Stomach (tissue), 9 donors: Measurements from ENCODE around the gene RGL2. TPM values are rescaled to one million over a fixed set of nuclear protein-coding genes. Genes with fewer than 3 reads are reported as not detected.

Source experiments
- DNase-seq, 2 donors: peaks; one replicate each; pipeline versions ENCODE4 v3.0.0 to v3.0.0-alpha.2; 2013 to 2019
- H3K27ac ChIP-seq, 5 donors: fragments of 200-600 bp in 4 of 5; sonication (generic) in 4 of 5; one replicate each; pipeline ENCODE4 v1.5.1; 2013 to 2019; ENCODE audit warnings: mild to moderate bottlenecking in 1 of 5, moderate library complexity in 1 of 5
- H3K27me3 ChIP-seq, 3 donors: fragments of 200-600 bp; sonication (generic); one replicate each; pipeline ENCODE4 v1.5.1; 2017 to 2019; ENCODE audit warnings: mixed run types in 1 of 3
- H3K36me3 ChIP-seq, 4 donors: fragments of 200-600 bp; sonication (generic); 1 replicate in 3 of 4; 2 replicates in 1 of 4; pipeline ENCODE4 v1.5.1; 2016 to 2019
- H3K4me1 ChIP-seq, 4 donors: fragments of 200-600 bp; sonication (generic); one replicate each; pipeline ENCODE4 v1.5.1; 2016 to 2019
- H3K4me3 ChIP-seq, 4 donors: fragments of 200-600 bp; sonication (generic) in 3 of 4; one replicate each; pipeline ENCODE4 v1.5.1; 2016 to 2019; ENCODE audit warnings: mild to moderate bottlenecking in 1 of 4
- H3K9me3 ChIP-seq, 4 donors: fragments of 200-600 bp; sonication (generic); one replicate each; pipeline ENCODE4 v1.5.1; 2016 to 2019
- CTCF ChIP-seq, 7 experiments: fragments of 450-650 bp in 4 of 7; fragments of 200-600 bp in 3 of 7; sonication (generic) in 3 of 7; IDR thresholded peaks; one replicate each; pipeline ENCODE4 v1.5.1; 2016 to 2019; ENCODE audit warnings: antibody characterized with exemption in 7 of 7, control low read depth in 2 of 7, mild to moderate bottlenecking in 1 of 7
- EP300 ChIP-seq: sonication (generic); formaldehyde crosslinking; IDR thresholded peaks from one replicate; pipeline ENCODE4 v1.6.1; 2017; ENCODE audit warnings: antibody characterized with exemption
- POLR2A ChIP-seq, 4 donors: fragments of 450-650 bp; IDR thresholded peaks; one replicate each; pipeline ENCODE4 v1.6.1; 2016; ENCODE audit warnings: antibody characterized with exemption in 4 of 4, control low read depth in 2 of 4, mild to moderate bottlenecking in 1 of 4, moderate library complexity in 1 of 4
- POLR2AphosphoS5 ChIP-seq, 3 donors: sonication (generic); formaldehyde crosslinking; IDR thresholded peaks; one replicate each; pipeline ENCODE4 v1.6.1; 2016; ENCODE audit warnings: antibody characterized with exemption in 3 of 3
- WGBS, 5 donors: extraction: QIAGEN DNeasy Blood & Tissue Kit in 3 of 5; methylation state at CpG; one replicate each; pipeline versions ENCODE4 v1.1.5 to v1.1.7; 2013 to 2018; 5-methylcytosine and 5-hydroxymethylcytosine counted together
- intact Hi-C: fragments of 100-400 bp; cut with DNase I; formaldehyde crosslinking; loops from one replicate; pipeline ENCODE4 v1.15.1; 2023; ENCODE audit warnings: low total_unique reads
- polyA plus RNA-seq, 3 donors: library from polyadenylated mRNA; stranded (reverse); fragments of 200-250 nt; gene quantifications; one replicate each; pipeline ENCODE4 v1.2.3, GENCODE V29; 2013
- total RNA-seq, 5 donors: library from RNA; depleted of rRNA; stranded (reverse); fragments of >200 nt; gene quantifications; one replicate each; pipeline versions ENCODE4 v1.1.0 to v1.2.3, GENCODE V29; 2014 to 2016
- donor health status: healthy with polysubstance abuse.
- donor health status: Bipolar disorder and iron deficiency.
- donor health status: healthy.

The RGL2 gene
- total and polyA plus RNA-seq, 8 donors, result 10.4 to 112 (median 48.5) TPM

GRCh38 chr6:33317419-33317668 lies 18.6 kb upstream of the RGL2 start:
- Histone ChIP-seq H3K36me3 (peaks cover 27 to 45% (median 40%) of the 10 kb centered on the region in 4 donors), H3K27ac (peak overlapping the region; percentile 80 to 97 (median 89)), H3K9me3 (no peaks in the 10 kb centered on the region), H3K4me3 (peak overlapping the region; percentile 47 to 58 (median 53)), H3K4me1 (peaks cover 48 to 81% (median 80%) of the 10 kb centered on the region in 4 donors), H3K27me3 (no peaks in the 10 kb centered on the region)
- no peak for DNase-seq
- TF ChIP-seq POLR2A (IDR thresholded peaks at IDR 0.05), result no peak
- no peak for TF ChIP-seq EP300
- no peak for TF ChIP-seq CTCF (IDR thresholded peaks at IDR 0.05)
- no peak for TF ChIP-seq POLR2AphosphoS5 (IDR thresholded peaks at IDR 0.05)
- 1 to 4% (median 1%) methylated on average over 6 to 27 of the region's 27 CpGs for WGBS, 5 donors
- intact Hi-C loops, result no loop called here

GRCh38 chr6:33316603-33317418 lies 18.1 kb upstream of the RGL2 start:
- Histone ChIP-seq H3K4me3 (peak overlapping the region; percentile 47 to 58 (median 53)), H3K27me3 (no peaks in the 10 kb centered on the region), H3K27ac (peak overlapping the region; percentile 22 to 97 (median 89)), H3K36me3 (peaks cover 27 to 45% (median 40%) of the 10 kb centered on the region in 4 donors), H3K4me1 (peaks cover 50 to 82% (median 80%) of the 10 kb centered on the region in 4 donors), H3K9me3 (no peaks in the 10 kb centered on the region)
- TF ChIP-seq POLR2A (IDR thresholded peaks at IDR 0.05) (no peak), CTCF (IDR thresholded peaks at IDR 0.05) (no peak), EP300 (no peak), POLR2AphosphoS5 (IDR thresholded peaks at IDR 0.05) (no peak)
- 74 to 79% (median 76%) methylated on average over 19 of the region's 19 CpGs for WGBS, 5 donors
- intact Hi-C loops, result no loop called here
- DNase-seq, result peak in 1 of 2 donors; percentile 42

GRCh38 chr6:33315793-33316602 lies 17.3 kb upstream of the RGL2 start:
- WGBS, 5 donors, result 89 to 92% (median 91%) methylated on average over 15 to 17 of the region's 17 CpGs
- no peak for DNase-seq
- Histone ChIP-seq H3K4me1 (peaks cover 46 to 82% (median 80%) of the 10 kb centered on the region in 4 donors), H3K36me3 (peaks cover 27 to 46% (median 41%) of the 10 kb centered on the region in 4 donors), H3K9me3 (no peaks in the 10 kb centered on the region), H3K27me3 (no peaks in the 10 kb centered on the region), H3K4me3 (no peak overlapping the region), H3K27ac (peak overlapping the region in 3 of 5 donors; percentile 97)
- TF ChIP-seq EP300 (no peak), POLR2AphosphoS5 (IDR thresholded peaks at IDR 0.05) (no peak), CTCF (IDR thresholded peaks at IDR 0.05) (no peak), POLR2A (IDR thresholded peaks at IDR 0.05) (no peak)
- intact Hi-C loops, result no loop called here

- TF ChIP-seq CTCF (IDR thresholded peaks at IDR 0.05) (no peak), POLR2AphosphoS5 (IDR thresholded peaks at IDR 0.05) (peak in 1 of 3 donors; percentile 44)
- peaks cover 25 to 46% (median 41%) of the 10 kb centered on the region in 4 donors for H3K36me3 ChIP-seq
- peaks cover 37 to 82% (median 76%) of the 10 kb centered on the region in 4 donors for H3K4me1 ChIP-seq
Observed at GRCh38 chr6:33314943-33315792, 16.4 kb upstream of the RGL2 start.

More at GRCh38 chr6:33314943-33315792, 16.4 kb upstream of the RGL2 start:
- WGBS, 5 donors, result 34 to 48% (median 36%) methylated on average over 43 to 47 of the region's 47 CpGs
- DNase-seq, result peak; percentile 65 to 80
- Histone ChIP-seq H3K27ac (peak overlapping the region; percentile 91 to 97 (median 97)), H3K9me3 (no peaks in the 10 kb centered on the region), H3K27me3 (no peaks in the 10 kb centered on the region), H3K4me3 (peak overlapping the region; percentile 64 to 96 (median 76))
- intact Hi-C loops, result no loop called here
